Panc1 (cell line): ENCODE results near the gene PLXNA2.

ENCODE experiments used
- CTCF ChIP-seq: fragments of 450-650 bp; IDR thresholded peaks from 2 replicates; pipeline ENCODE4 v1.5.1; 2017; ENCODE audit warnings: mild to moderate bottlenecking
- POLR2AphosphoS5 ChIP-seq: IDR thresholded peaks from 2 replicates; pipeline ENCODE4 v1.6.1; 2012; ENCODE audit warnings: mild to moderate bottlenecking, low read depth, low read length, moderate library complexity
- SIN3A ChIP-seq: IDR thresholded peaks from 2 replicates; pipeline ENCODE4 v1.6.1; 2012; ENCODE audit warnings: low read depth, mild to moderate bottlenecking, low read length, moderate library complexity, borderline replicate concordance; ENCODE audit not compliant: insufficient read depth
- TCF7L2 ChIP-seq: IDR thresholded peaks from 2 replicates; pipeline ENCODE4 v1.6.1; 2011; ENCODE audit warnings: mild to moderate bottlenecking, low read depth, low read length, inconsistent platforms
- TF ChIP-seq, protein P1 (sequence below), 2 experiments: IDR thresholded peaks; 2 replicates each; pipeline ENCODE4 v1.6.1; 2011 to 2012; ENCODE audit warnings: low read depth in 2 of 2, control low read depth in 1 of 2, low read length in 1 of 2, mild to moderate bottlenecking in 1 of 2, moderate library complexity in 1 of 2; ENCODE audit not compliant: insufficient read depth in 1 of 2

DNA sequence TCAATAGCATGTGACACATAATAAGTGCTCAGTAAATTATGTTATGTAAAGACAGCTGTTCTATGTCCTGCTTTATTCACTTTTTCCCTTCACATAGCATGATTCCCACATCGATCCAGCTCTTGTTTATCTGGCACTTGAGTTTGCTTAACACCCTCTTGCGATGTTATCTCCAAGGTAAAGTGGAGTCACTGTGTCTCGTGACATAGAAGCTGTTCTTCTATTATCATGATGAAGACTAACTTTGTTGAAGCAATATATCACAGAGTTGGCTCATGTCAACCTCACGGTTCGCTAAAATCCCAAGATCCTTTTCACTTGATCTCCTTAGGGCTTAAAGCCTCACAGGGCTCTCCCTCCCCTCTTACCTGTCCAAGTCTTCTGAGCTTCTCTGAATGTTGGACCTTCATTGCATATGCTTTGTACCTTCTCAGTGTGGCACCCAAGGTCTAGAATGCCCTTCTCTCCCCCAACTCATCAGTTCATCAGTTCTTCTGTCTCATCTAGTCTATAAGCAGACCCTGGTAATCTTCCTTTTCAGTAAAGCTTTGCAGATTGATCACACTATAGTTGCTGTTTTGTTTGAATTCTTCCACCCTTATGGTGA, 38.0 kb downstream of the PLXNA2 start:
- TF ChIP-seq POLR2AphosphoS5 (no peak), CTCF (no peak), TCF7L2 (no peak), SIN3A (no peak)
- TF ChIP-seq, protein P1, sequence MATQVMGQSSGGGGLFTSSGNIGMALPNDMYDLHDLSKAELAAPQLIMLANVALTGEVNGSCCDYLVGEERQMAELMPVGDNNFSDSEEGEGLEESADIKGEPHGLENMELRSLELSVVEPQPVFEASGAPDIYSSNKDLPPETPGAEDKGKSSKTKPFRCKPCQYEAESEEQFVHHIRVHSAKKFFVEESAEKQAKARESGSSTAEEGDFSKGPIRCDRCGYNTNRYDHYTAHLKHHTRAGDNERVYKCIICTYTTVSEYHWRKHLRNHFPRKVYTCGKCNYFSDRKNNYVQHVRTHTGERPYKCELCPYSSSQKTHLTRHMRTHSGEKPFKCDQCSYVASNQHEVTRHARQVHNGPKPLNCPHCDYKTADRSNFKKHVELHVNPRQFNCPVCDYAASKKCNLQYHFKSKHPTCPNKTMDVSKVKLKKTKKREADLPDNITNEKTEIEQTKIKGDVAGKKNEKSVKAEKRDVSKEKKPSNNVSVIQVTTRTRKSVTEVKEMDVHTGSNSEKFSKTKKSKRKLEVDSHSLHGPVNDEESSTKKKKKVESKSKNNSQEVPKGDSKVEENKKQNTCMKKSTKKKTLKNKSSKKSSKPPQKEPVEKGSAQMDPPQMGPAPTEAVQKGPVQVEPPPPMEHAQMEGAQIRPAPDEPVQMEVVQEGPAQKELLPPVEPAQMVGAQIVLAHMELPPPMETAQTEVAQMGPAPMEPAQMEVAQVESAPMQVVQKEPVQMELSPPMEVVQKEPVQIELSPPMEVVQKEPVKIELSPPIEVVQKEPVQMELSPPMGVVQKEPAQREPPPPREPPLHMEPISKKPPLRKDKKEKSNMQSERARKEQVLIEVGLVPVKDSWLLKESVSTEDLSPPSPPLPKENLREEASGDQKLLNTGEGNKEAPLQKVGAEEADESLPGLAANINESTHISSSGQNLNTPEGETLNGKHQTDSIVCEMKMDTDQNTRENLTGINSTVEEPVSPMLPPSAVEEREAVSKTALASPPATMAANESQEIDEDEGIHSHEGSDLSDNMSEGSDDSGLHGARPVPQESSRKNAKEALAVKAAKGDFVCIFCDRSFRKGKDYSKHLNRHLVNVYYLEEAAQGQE (IDR thresholded peaks at IDR 0.05; ENCODE audit: insufficient read depth in 1 of 2, low read depth in 2 of 2, low read length in 1 of 2) = no peak
